Aorta (tissue), 5 donors: ENCODE results near the gene BANF1. TPM values are rescaled to one million over a fixed set of nuclear protein-coding genes. Genes with fewer than 3 reads are reported as not detected.

Experiments
- ATAC-seq: fragments of 200-7000 bp; cut with Tn5 transposase; one replicate; pipeline ENCODE4 v1.9.1; 2022; ENCODE audit warnings: moderate library complexity; ENCODE audit not compliant: low FRiP score
- DNase-seq, 2 donors: peaks; one replicate each; pipeline ENCODE4 v3.0.0-alpha.2; 2020
- H3K27ac ChIP-seq, 2 donors: one replicate each; pipeline ENCODE4 v1.5.1; 2013; ENCODE audit warnings: low read length in 2 of 2, mild to moderate bottlenecking in 2 of 2, moderate library complexity in 2 of 2, control low read depth in 1 of 2, inconsistent platforms in 1 of 2, low read depth in 1 of 2
- H3K27me3 ChIP-seq, 2 donors: one replicate each; pipeline ENCODE4 v1.6.1; 2013; ENCODE audit warnings: control low read depth in 1 of 2, low read length in 1 of 2, mild to moderate bottlenecking in 1 of 2, moderate library complexity in 1 of 2; ENCODE audit not compliant: insufficient read depth in 2 of 2, control insufficient read depth in 1 of 2
- H3K36me3 ChIP-seq, 2 donors: one replicate each; pipeline ENCODE4 v1.6.1; 2013; ENCODE audit warnings: control low read depth in 1 of 2, low read length in 1 of 2, mild to moderate bottlenecking in 1 of 2; ENCODE audit not compliant: insufficient read depth in 2 of 2, control insufficient read depth in 1 of 2
- H3K4me1 ChIP-seq, 2 donors: one replicate each; pipeline ENCODE4 v1.6.1; 2013; ENCODE audit warnings: low read length in 2 of 2, control low read depth in 1 of 2, mild to moderate bottlenecking in 1 of 2, moderate library complexity in 1 of 2; ENCODE audit not compliant: insufficient read depth in 2 of 2, control insufficient read depth in 1 of 2
- H3K4me3 ChIP-seq, 2 donors: one replicate each; pipeline ENCODE4 v1.5.1; 2013; ENCODE audit warnings: low read length in 2 of 2, control low read depth in 1 of 2, mild to moderate bottlenecking in 1 of 2
- H3K9me3 ChIP-seq: one replicate; pipeline ENCODE4 v1.6.1; 2013; ENCODE audit warnings: mild to moderate bottlenecking, low read length; ENCODE audit not compliant: control insufficient read depth
- WGBS, 2 donors: extraction: QIAGEN DNeasy Blood & Tissue Kit; methylation state at CpG; one replicate each; pipeline ENCODE4 v1.1.7; 2013; 5-methylcytosine and 5-hydroxymethylcytosine counted together
- intact Hi-C, 2 donors: fragments of 100-400 bp; cut with DNase I; formaldehyde crosslinking; loops; one replicate each; pipeline versions ENCODE4 v1.14.2 to v1.15.0; 2022
- polyA plus RNA-seq, 2 donors: library from polyadenylated mRNA; stranded (reverse); fragments of 200-250 nt; gene quantifications; one replicate each; pipeline ENCODE4 v1.2.3, GENCODE V29; 2013
- total RNA-seq, 2 donors: library from RNA; stranded (reverse); fragmentation: NEBNext Ultra II Directional; extraction: Animal tissue kit (Norgen Biotek cat#: 25700); gene quantifications; one replicate each; pipeline ENCODE4 v1.2.1, GENCODE V29; 2021
- donor health status: healthy with polysubstance abuse.
- donor health status: Bipolar disorder and iron deficiency.
- donor health status: DM: no; HTN: no; CAD: no.
- donor health status: DM: no; HTN: no; CAD: no.
- donor health status: DM: yes; HTN: yes; CAD: no.

BANF1 gene
- total and polyA plus RNA-seq, 4 donors = 136 to 187 (median 150) TPM

GRCh38 chr11:65976216-65977176, 25.8 kb upstream of the BANF1 start:
- Histone ChIP-seq H3K4me1 (no peaks in the 10 kb centered on the region), H3K4me3 (no peak overlapping the region), H3K27ac (no peak overlapping the region), H3K36me3 (peaks cover 3 to 9% of the 10 kb centered on the region in 2 donors), H3K9me3 (no peaks in the 10 kb centered on the region), H3K27me3 (no peaks in the 10 kb centered on the region)
- ATAC-seq (peak; percentile 16), DNase-seq (no peak)
- 83 to 84% methylated on average over 43 of the region's 43 CpGs for WGBS, 2 donors
- intact Hi-C loops = no loop called here

GRCh38 chr11:65977621-65978390, 24.5 kb upstream of the BANF1 start:
- 86 to 89% methylated on average over 27 to 29 of the region's 29 CpGs for WGBS, 2 donors
- ATAC-seq = peak; percentile 2
- intact Hi-C loops = no loop called here

GRCh38 chr11:65978391-65979238, 23.7 kb upstream of the BANF1 start:
- ATAC-seq (no peak), DNase-seq (no peak)
- H3K27me3 ChIP-seq = no peaks in the 10 kb centered on the region
- peaks cover 3 to 9% of the 10 kb centered on the region in 2 donors for H3K36me3 ChIP-seq
- H3K4me3 ChIP-seq = no peak overlapping the region
- intact Hi-C loops = no loop called here
- no peaks in the 10 kb centered on the region for H3K9me3 ChIP-seq
- H3K4me1 ChIP-seq = no peaks in the 10 kb centered on the region
- WGBS, 2 donors = 91% methylated on average over 33 to 34 of the region's 34 CpGs
- H3K27ac ChIP-seq = no peak overlapping the region

More at GRCh38 chr11:65977621-65978390, 24.5 kb upstream of the BANF1 start:
- Histone ChIP-seq H3K36me3 (peaks cover 3 to 9% of the 10 kb centered on the region in 2 donors), H3K27me3 (no peaks in the 10 kb centered on the region), H3K4me1 (no peaks in the 10 kb centered on the region), H3K4me3 (no peak overlapping the region), H3K27ac (no peak overlapping the region), H3K9me3 (no peaks in the 10 kb centered on the region)
- DNase-seq = no peak

GRCh38 chr11:65979261-65979759, 23.0 kb upstream of the BANF1 start:
- H3K27ac ChIP-seq = no peak overlapping the region
- DNase-seq (no peak), ATAC-seq (peak; percentile 9)
- intact Hi-C loops = no loop called here
- no peaks in the 10 kb centered on the region for H3K27me3 ChIP-seq
- H3K4me1 ChIP-seq = no peaks in the 10 kb centered on the region
- no peaks in the 10 kb centered on the region for H3K9me3 ChIP-seq
- peaks cover 3 to 9% of the 10 kb centered on the region in 2 donors for H3K36me3 ChIP-seq
- WGBS, 2 donors = 81 to 83% methylated on average over 10 of the region's 10 CpGs
- no peak overlapping the region for H3K4me3 ChIP-seq

GRCh38 chr11:65981101-65981740, 21.1 kb upstream of the BANF1 start:
- Histone ChIP-seq H3K9me3 (no peaks in the 10 kb centered on the region), H3K4me3 (no peak overlapping the region), H3K27ac (no peak overlapping the region), H3K36me3 (peaks cover 3 to 7% of the 10 kb centered on the region in 2 donors), H3K4me1 (no peaks in the 10 kb centered on the region), H3K27me3 (no peaks in the 10 kb centered on the region)
- 73 to 75% methylated on average over 12 of the region's 12 CpGs for WGBS, 2 donors
- peak in 1 of 2 donors; percentile 35 for DNase-seq
- intact Hi-C loops = loop anchor here in 1 of 2 donors (10.0 kb wide), 1 partner anchor 276 kb away; no protein-coding TSS in a partner anchor
- no peak for ATAC-seq

GRCh38 chr11:65981972-65982823, 20.1 kb upstream of the BANF1 start:
- H3K4me3 ChIP-seq = no peak overlapping the region
- H3K27me3 ChIP-seq = no peaks in the 10 kb centered on the region
- DNase-seq (peak in 1 of 2 donors; percentile 22), ATAC-seq (no peak)
- H3K27ac ChIP-seq = no peak overlapping the region
- intact Hi-C loops = loop anchor here in 1 of 2 donors (10.0 kb wide), 1 partner anchor 277 kb away; no protein-coding TSS in a partner anchor
- WGBS, 2 donors = 68 to 74% methylated on average over 16 of the region's 16 CpGs
- no peaks in the 10 kb centered on the region for H3K9me3 ChIP-seq
- H3K4me1 ChIP-seq = no peaks in the 10 kb centered on the region
- H3K36me3 ChIP-seq = peaks cover 3 to 7% of the 10 kb centered on the region in 2 donors

- WGBS, 2 donors = 72 to 76% methylated on average over 21 to 22 of the region's 22 CpGs
- H3K4me3 ChIP-seq = no peak overlapping the region
- DNase-seq (peak in 1 of 2 donors; percentile 20), ATAC-seq (no peak)
- intact Hi-C loops = loop anchor here in 1 of 2 donors (10.0 kb wide), 1 partner anchor 278 kb away; no protein-coding TSS in a partner anchor
- H3K36me3 ChIP-seq = peaks cover 0 to 2% of the 10 kb centered on the region in 2 donors
- H3K9me3 ChIP-seq = no peaks in the 10 kb centered on the region
- H3K4me1 ChIP-seq = no peaks in the 10 kb centered on the region
- no peaks in the 10 kb centered on the region for H3K27me3 ChIP-seq
- no peak overlapping the region for H3K27ac ChIP-seq
These were observed 19.3 kb upstream of the BANF1 start for GRCh38 chr11:65982824-65983588.
